Measurements from ENCODE around the gene NFIX.

DNA sequence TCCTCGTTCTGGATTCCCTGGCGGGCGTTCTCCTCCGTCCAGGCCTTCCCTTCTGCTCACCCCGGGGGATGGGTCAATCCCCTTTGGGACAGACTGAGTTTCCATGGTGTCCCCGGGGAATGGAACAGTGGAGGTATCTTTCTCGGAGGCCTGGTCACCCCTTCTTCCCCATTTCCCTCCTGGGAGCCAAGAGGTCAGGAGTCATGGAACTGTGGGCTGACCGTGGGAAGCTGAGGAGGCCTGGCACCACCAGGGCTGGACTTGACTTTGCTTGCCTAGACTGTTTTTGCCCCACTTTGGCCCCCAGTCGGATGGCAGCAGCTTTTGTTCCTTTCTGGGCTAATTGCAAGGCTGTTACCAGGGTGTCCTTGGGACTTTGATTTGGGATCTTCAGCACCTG lies 124.8 kb downstream of the NFIX start:
- TF ChIP-seq, protein P1, sequence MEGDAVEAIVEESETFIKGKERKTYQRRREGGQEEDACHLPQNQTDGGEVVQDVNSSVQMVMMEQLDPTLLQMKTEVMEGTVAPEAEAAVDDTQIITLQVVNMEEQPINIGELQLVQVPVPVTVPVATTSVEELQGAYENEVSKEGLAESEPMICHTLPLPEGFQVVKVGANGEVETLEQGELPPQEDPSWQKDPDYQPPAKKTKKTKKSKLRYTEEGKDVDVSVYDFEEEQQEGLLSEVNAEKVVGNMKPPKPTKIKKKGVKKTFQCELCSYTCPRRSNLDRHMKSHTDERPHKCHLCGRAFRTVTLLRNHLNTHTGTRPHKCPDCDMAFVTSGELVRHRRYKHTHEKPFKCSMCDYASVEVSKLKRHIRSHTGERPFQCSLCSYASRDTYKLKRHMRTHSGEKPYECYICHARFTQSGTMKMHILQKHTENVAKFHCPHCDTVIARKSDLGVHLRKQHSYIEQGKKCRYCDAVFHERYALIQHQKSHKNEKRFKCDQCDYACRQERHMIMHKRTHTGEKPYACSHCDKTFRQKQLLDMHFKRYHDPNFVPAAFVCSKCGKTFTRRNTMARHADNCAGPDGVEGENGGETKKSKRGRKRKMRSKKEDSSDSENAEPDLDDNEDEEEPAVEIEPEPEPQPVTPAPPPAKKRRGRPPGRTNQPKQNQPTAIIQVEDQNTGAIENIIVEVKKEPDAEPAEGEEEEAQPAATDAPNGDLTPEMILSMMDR (IDR thresholded peaks at IDR 0.05; ENCODE audit: insufficient read depth, low read depth, low read length), result no peak
- no peak for TF ChIP-seq EZH2 (IDR thresholded peaks at IDR 0.05; ENCODE audit: insufficient read depth, low read length)

Measured in astrocyte (in vitro differentiated cells and primary cell).